ENCODE measurements around the gene DUSP16.

Gene DUSP16

GRCh38 chr12:12468575-12468974 is 94.1 kb downstream of the DUSP16 start:
- TF ChIP-seq SPI1 (IDR thresholded peaks at IDR 0.05; ENCODE audit: borderline replicate concordance, low read depth) (no peak), REST (IDR thresholded peaks at IDR 0.05; ENCODE audit: insufficient replicate concordance, low read depth) (no peak), CTCF (IDR thresholded peaks at IDR 0.05; ENCODE audit: insufficient read depth, low read length) (no peak), GABPA (IDR thresholded peaks at IDR 0.05; ENCODE audit: low read depth) (no peak), POLR2AphosphoS5 (IDR thresholded peaks at IDR 0.05; ENCODE audit: low read depth) (no peak)
- DNase-seq (ENCODE audit: low read depth in 1 of 2, low spot score in 1 of 2): no peak
- Histone ChIP-seq H3K27me3 (ENCODE audit: insufficient read depth, poor library complexity, severe bottlenecking) (no peaks in the 10 kb centered on the region), H3K27ac (replicated peaks) (peak overlapping the region; percentile 83), H3K4me3 (replicated peaks; ENCODE audit: insufficient read depth, low read length) (no peak overlapping the region)

- peak; percentile 85 to 92 for DNase-seq (ENCODE audit: low read depth in 1 of 2, low spot score in 1 of 2)
Measured at GRCh38 chr12:12467688-12468261, 94.9 kb downstream of the DUSP16 start.

More at GRCh38 chr12:12467688-12468261, 94.9 kb downstream of the DUSP16 start:
- no peaks in the 10 kb centered on the region for H3K27me3 ChIP-seq (ENCODE audit: insufficient read depth, poor library complexity, severe bottlenecking)
- H3K4me3 ChIP-seq (replicated peaks; ENCODE audit: insufficient read depth, low read length): no peak overlapping the region
- TF ChIP-seq GABPA (IDR thresholded peaks at IDR 0.05; ENCODE audit: low read depth): no peak
- TF ChIP-seq CTCF (IDR thresholded peaks at IDR 0.05; ENCODE audit: insufficient read depth, low read length): no peak
- TF ChIP-seq POLR2AphosphoS5 (IDR thresholded peaks at IDR 0.05; ENCODE audit: low read depth): peak; percentile 63
- peak; percentile 44 for TF ChIP-seq REST (IDR thresholded peaks at IDR 0.05; ENCODE audit: insufficient replicate concordance, low read depth)
- no peak for TF ChIP-seq SPI1 (IDR thresholded peaks at IDR 0.05; ENCODE audit: borderline replicate concordance, low read depth)
- H3K27ac ChIP-seq (replicated peaks): peak overlapping the region; percentile 83
